ENCODE measurements around the gene PSG3.
"Not testable (repeated sequence)": the region's sequence is repeated elsewhere in the genome, so short reads cannot be mapped to it uniquely, and the experiment has no call there.

Gene PSG3

GRCh38 chr19:42741726-42742607, 1.7 kb upstream of the PSG3 start:
- not testable (repeated sequence) for H3K4me3 ChIP-seq (ENCODE audit: severe bottlenecking); DNase-seq (ENCODE audit: low spot score); H3K9me3 ChIP-seq (ENCODE audit: severe bottlenecking); H3K27ac ChIP-seq (ENCODE audit: poor library complexity, severe bottlenecking); ATAC-seq (ENCODE audit: low read depth); H3K27me3 ChIP-seq (ENCODE audit: insufficient read depth, poor library complexity, severe bottlenecking); H3K36me3 ChIP-seq (ENCODE audit: low read depth)
- TF ChIP-seq CTCF (IDR thresholded peaks at IDR 0.05; ENCODE audit: poor library complexity, severe bottlenecking), result peak; percentile 78
- H3K4me1 ChIP-seq (ENCODE audit: insufficient read depth, poor library complexity, severe bottlenecking), result peaks cover 11% of the 10 kb centered on the region

- not testable (repeated sequence) for ATAC-seq (ENCODE audit: low read depth); DNase-seq (ENCODE audit: low spot score); H3K4me3 ChIP-seq (ENCODE audit: severe bottlenecking); H3K27me3 ChIP-seq (ENCODE audit: insufficient read depth, poor library complexity, severe bottlenecking); H3K36me3 ChIP-seq (ENCODE audit: low read depth); H3K9me3 ChIP-seq (ENCODE audit: severe bottlenecking)
- Histone ChIP-seq H3K27ac (ENCODE audit: poor library complexity, severe bottlenecking) (peak overlapping the region; percentile 76), H3K4me1 (ENCODE audit: insufficient read depth, poor library complexity, severe bottlenecking) (peaks cover 27% of the 10 kb centered on the region)
These were observed 2.7 kb downstream of the PSG3 start for GRCh38 chr19:42737581-42738011.

- ATAC-seq (ENCODE audit: low read depth); H3K27me3 ChIP-seq (ENCODE audit: insufficient read depth, poor library complexity, severe bottlenecking); H3K36me3 ChIP-seq (ENCODE audit: low read depth): not testable (repeated sequence)
These were observed 11.9 kb downstream of the PSG3 start for GRCh38 chr19:42728341-42728740.

GRCh38 chr19:42714000-42714399, 26.3 kb downstream of the PSG3 start:
- not testable (repeated sequence) for H3K27me3 ChIP-seq (ENCODE audit: insufficient read depth, poor library complexity, severe bottlenecking); H3K36me3 ChIP-seq (ENCODE audit: low read depth); H3K4me3 ChIP-seq (ENCODE audit: severe bottlenecking); ATAC-seq (ENCODE audit: low read depth); DNase-seq (ENCODE audit: low spot score); H3K9me3 ChIP-seq (ENCODE audit: severe bottlenecking); H3K27ac ChIP-seq (ENCODE audit: poor library complexity, severe bottlenecking); H3K4me1 ChIP-seq (ENCODE audit: insufficient read depth, poor library complexity, severe bottlenecking)

More at GRCh38 chr19:42728341-42728740, 11.9 kb downstream of the PSG3 start:
- not testable (repeated sequence) for H3K4me1 ChIP-seq (ENCODE audit: insufficient read depth, poor library complexity, severe bottlenecking); H3K27ac ChIP-seq (ENCODE audit: poor library complexity, severe bottlenecking); H3K4me3 ChIP-seq (ENCODE audit: severe bottlenecking); DNase-seq (ENCODE audit: low spot score); H3K9me3 ChIP-seq (ENCODE audit: severe bottlenecking)

- not testable (repeated sequence) for DNase-seq (ENCODE audit: low spot score); H3K4me3 ChIP-seq (ENCODE audit: severe bottlenecking); H3K36me3 ChIP-seq (ENCODE audit: low read depth); H3K4me1 ChIP-seq (ENCODE audit: insufficient read depth, poor library complexity, severe bottlenecking); ATAC-seq (ENCODE audit: low read depth); H3K27me3 ChIP-seq (ENCODE audit: insufficient read depth, poor library complexity, severe bottlenecking); H3K9me3 ChIP-seq (ENCODE audit: severe bottlenecking); H3K27ac ChIP-seq (ENCODE audit: poor library complexity, severe bottlenecking)
These were observed 27.5 kb downstream of the PSG3 start for GRCh38 chr19:42712753-42713152.

- H3K9me3 ChIP-seq (ENCODE audit: severe bottlenecking); H3K27me3 ChIP-seq (ENCODE audit: insufficient read depth, poor library complexity, severe bottlenecking); ATAC-seq (ENCODE audit: low read depth); H3K4me1 ChIP-seq (ENCODE audit: insufficient read depth, poor library complexity, severe bottlenecking); H3K36me3 ChIP-seq (ENCODE audit: low read depth); DNase-seq (ENCODE audit: low spot score); H3K4me3 ChIP-seq (ENCODE audit: severe bottlenecking); H3K27ac ChIP-seq (ENCODE audit: poor library complexity, severe bottlenecking): not testable (repeated sequence)
These were observed 29.3 kb downstream of the PSG3 start for GRCh38 chr19:42710986-42711385.

- Histone ChIP-seq H3K4me3 (ENCODE audit: severe bottlenecking) (no peak overlapping the region), H3K36me3 (ENCODE audit: low read depth) (no peaks in the 10 kb centered on the region), H3K4me1 (ENCODE audit: insufficient read depth, poor library complexity, severe bottlenecking) (no peaks in the 10 kb centered on the region), H3K27ac (ENCODE audit: poor library complexity, severe bottlenecking) (no peak overlapping the region), H3K27me3 (ENCODE audit: insufficient read depth, poor library complexity, severe bottlenecking) (peaks cover 24% of the 10 kb centered on the region), H3K9me3 (ENCODE audit: severe bottlenecking) (no peaks in the 10 kb centered on the region)
- ATAC-seq (ENCODE audit: low read depth) (no peak), DNase-seq (ENCODE audit: low spot score) (no peak)
- TF ChIP-seq CTCF (IDR thresholded peaks at IDR 0.05; ENCODE audit: poor library complexity, severe bottlenecking), result no peak
These were observed 42.4 kb downstream of the PSG3 start for GRCh38 chr19:42697884-42698283.
